Left ventricle myocardium superior (tissue), 1 donor: ENCODE results near the gene LHX2. TPM values are rescaled to one million over a fixed set of nuclear protein-coding genes. Genes with fewer than 3 reads are reported as not detected.

Experiments used
- ATAC-seq: fragments of 200-7000 bp; cut with Tn5 transposase; one replicate; pipeline ENCODE4 v1.9.1; 2020; ENCODE audit warnings: mild to moderate bottlenecking, moderate library complexity
- DNase-seq: peaks from one replicate; pipeline ENCODE4 v3.0.0-alpha.2; 2020
- intact Hi-C: fragments of 100-400 bp; cut with micrococcal nuclease; formaldehyde crosslinking; loops from one replicate; pipeline ENCODE4 v1.11.0; 2022
- total RNA-seq: library from RNA; stranded (reverse); fragmentation: NEBNext Ultra II Directional; extraction: Animal tissue kit (Norgen Biotek cat#: 25700); gene quantifications from one replicate; pipeline ENCODE4 v1.2.1, GENCODE V29; 2021
- donor health status: DM: no; HTN: yes; CAD: no; lungs with severe emphysema.

The LHX2 gene
- total RNA-seq, 1 donor from 2014 or later = not detected

DNA sequence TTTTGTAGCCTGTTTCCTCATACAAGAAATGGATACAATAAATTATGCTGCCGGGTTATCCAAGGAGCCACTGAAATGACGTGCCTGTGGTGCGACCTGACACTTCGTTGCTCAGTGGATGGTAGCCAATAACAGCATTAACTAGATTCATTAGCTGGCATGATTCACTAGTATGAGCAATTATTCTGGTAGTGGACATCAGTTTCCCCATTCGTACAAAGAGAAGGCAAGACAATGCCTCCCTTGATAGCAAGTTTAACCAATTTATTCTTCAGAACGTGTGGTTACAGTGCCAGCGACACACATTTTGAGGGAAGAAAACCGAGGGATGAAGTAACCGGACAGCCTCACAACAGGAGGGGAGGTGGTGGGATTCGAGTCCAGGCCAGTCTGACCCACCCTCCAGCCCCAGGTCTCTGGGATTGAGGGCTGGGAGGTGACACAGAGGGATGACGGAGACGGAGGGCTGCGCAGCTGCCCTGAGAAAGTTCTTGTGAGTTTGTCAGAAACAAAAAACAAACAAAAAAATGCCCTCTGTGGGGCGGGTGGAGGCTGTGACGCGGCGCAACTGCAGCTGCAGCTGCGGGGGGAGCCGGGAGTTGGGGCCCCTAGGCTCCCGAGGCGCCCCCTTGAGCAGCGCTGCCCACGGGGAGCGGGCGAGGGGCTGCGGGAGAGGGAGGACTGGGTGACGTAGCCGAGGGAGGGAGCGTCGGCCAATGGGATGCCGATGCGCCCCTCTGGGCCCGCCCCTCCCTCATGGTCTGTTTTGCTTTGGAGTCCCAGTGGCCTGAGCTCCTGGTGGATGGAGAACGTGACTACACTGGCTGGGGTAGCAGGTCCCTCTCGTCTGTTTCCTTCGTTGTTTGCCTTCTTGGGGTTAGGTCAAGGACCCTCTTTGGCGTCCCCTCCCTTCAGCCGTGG is 10.9 kb downstream of the LHX2 start:
- ATAC-seq (no peak), DNase-seq (no peak)
- intact Hi-C loops = no loop called here

DNA sequence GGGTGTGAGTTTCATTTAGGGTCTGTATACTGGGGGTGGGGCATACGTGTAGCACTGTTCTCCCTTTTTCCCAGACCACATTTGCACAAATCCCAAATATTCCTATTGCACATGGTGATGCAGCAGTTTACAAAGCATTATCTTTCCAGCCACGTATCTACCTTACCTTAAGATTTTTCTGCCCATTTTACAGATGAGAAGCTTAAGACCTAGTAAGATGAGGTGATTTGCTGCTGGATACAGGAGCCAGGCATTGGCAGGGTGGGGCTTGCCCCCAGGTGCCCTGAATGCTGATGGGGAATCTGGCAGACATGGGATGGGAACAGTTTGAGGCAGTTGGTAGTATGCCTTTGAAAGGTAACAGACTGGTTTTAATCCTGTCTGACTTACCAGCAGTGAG is 12.5 kb downstream of the LHX2 start:
- ATAC-seq = no peak
- intact Hi-C loops = no loop called here
- no peak for DNase-seq

DNA sequence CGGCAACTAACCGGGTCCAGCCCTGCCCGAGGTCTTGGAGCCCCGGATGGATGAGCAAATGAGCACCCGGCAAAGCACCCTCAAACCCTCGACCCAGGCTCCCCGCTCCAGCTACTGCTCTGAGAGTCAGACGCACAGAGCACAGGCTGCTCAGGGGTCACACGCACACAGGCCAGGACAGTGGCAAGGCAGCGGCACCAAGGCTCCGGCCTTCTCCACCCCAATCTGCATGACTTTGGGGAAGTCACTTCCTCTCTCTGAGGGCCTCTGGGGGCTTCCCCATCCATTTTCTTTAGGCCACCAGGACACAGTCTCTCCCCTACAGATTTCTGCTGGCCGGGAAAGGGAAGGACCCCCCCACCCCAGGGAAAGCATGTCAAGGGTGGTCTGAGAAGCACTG is 18.0 kb downstream of the LHX2 start:
- intact Hi-C loops = no loop called here
- DNase-seq = no peak

DNA sequence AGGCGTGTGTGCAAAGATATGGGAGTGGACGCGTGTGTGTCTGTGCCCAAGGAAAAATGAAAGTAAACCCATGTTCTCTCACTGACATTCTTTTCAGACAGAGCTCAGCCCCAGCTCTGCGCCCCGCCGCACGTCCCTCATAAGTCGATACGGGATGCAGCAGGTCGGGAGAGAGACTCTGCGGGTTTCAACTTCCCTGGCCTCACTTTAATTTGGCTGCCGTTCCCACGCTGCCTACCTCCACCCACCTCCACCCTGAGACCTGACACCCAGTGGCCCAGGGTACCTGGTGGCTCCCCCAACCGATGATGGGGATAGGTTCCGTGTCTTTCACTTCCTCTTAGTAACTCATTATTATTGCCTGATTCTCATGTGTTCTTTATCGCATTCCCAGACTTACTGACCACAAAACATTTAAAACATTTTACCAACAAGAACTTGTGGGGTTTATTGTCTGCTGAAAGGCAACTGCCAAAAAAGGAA is 19.4 kb downstream of the LHX2 start:
- ATAC-seq (no peak), DNase-seq (no peak)
- intact Hi-C loops = no loop called here

More for the DNA sequence above, 18.0 kb downstream of the LHX2 start:
- no peak for ATAC-seq

DNA sequence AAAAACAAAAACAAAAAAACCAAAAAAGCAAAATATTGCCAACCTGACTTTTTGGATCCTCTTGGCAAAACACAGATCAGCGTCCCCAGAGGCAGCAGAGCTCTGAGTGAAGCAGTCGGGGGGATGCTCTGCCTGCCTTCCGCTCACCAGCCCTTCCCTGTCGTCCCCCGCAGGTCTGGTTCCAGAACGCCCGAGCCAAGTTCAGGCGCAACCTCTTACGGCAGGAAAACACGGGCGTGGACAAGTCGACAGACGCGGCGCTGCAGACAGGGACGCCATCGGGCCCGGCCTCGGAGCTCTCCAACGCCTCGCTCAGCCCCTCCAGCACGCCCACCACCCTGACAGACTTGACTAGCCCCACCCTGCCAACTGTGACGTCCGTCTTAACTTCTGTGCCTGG is 20.7 kb downstream of the LHX2 start:
- DNase-seq = no peak
- no peak for ATAC-seq
- intact Hi-C loops = no loop called here

DNA sequence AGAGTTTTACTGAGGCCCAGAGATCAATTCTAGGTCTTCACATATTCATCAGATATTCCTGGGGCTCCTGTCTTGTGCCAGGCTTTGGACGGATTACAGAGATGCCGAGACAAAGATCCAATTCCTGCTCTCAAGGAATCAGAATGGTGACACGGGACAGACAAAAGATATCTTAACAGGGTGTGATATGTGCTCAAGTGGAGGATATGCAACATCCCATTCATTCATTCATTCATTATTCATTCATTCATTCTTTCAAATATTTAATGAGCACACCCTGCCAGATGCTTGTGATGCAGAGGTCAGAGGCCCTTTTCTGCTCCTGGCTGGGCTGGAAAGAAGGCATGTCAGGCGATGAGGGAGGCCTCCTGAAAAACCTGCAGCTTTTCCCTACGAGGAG is 21.8 kb downstream of the LHX2 start:
- intact Hi-C loops = no loop called here
- ATAC-seq (no peak), DNase-seq (no peak)

DNA sequence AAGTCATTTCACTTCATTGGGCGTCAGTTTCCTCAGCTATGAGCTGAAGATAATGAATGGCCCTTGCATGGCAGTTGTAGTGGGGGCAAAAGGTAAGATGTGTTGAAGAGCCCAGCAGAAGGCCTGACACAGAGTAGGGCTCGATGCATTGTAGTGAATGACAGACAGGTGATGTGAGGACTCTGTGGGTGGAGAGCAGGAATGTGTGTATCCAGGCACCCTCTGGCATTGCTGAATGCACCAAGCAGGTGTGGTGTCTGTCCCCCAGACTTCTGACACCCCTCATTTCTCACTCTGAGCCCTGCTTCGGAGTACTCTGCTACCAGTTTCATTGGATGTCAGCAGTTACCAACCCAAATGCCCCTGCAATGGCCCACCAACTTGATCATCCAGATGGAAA is 22.4 kb downstream of the LHX2 start:
- DNase-seq (no peak), ATAC-seq (no peak)
- intact Hi-C loops = no loop called here

DNA sequence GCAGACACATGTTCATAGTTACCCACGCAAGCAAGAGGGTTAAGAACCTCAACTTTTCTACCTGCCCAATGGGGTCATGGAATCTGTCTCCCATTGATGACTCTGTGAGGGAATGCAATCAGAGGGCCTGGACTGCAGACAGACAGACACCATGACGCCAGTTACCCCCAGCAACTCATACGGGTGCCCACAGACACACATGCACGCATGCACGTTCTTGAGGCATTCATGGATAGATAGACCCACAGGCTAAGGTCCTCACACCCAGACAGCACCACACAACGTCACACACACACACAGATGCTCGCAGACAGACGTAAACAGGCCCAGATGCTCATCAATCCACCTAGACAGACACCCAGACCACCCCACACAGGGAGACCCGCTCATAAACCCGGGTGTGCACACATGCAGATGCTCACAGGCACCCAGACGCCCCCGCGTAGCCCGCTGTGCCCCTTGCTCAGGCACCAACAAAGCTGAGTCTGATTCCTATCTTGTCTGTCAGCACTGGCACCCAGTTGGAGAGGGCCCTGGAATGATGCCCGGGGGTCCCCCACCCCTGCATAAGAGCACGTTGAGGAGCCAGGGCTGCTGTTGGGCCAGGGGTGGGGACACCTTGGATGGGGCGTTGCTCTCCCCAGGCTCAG is 23.6 kb downstream of the LHX2 start:
- DNase-seq (no peak), ATAC-seq (no peak)
- intact Hi-C loops = no loop called here

DNA sequence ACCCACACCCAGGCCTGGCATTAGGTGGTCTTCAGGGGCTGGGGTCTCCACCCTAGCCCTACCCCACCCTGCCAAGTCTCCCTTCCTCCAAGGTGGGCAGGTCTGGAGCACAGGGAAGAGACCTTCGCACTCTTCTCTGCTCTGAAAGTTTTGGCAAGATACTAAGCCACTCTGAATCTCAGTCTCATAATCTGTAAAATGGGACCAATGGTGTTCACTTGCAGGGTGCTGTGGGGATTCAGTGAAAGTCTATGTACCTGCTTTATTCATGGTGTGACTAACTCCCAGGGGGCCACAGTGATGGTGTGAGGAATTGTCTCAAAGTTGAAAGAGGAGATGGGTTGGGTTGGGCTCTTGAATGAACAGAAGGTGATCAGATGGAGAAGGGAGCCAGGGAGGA is 25.0 kb downstream of the LHX2 start:
- DNase-seq = no peak
- no peak for ATAC-seq
- intact Hi-C loops = no loop called here

DNA sequence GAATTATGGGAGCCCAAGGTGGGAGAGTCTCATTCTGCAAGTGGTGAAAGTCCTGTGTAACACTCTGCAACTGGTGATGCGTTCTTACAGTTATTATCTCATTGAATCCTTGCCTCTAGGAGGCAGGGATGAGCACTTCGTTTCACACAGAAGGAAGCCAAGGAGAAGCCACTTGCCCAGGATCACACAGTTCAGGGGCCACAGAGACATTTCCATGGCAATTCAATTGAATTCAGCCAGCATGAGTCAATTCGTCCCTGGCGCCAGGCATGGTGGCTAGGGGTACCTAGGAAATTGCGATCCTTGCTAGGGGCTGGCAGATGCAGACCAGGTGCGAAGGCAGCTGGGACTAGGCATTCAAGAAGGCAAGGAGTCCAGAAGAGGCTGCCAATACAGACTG is 26.2 kb downstream of the LHX2 start:
- intact Hi-C loops = no loop called here
- DNase-seq = no peak
- ATAC-seq = no peak

DNA sequence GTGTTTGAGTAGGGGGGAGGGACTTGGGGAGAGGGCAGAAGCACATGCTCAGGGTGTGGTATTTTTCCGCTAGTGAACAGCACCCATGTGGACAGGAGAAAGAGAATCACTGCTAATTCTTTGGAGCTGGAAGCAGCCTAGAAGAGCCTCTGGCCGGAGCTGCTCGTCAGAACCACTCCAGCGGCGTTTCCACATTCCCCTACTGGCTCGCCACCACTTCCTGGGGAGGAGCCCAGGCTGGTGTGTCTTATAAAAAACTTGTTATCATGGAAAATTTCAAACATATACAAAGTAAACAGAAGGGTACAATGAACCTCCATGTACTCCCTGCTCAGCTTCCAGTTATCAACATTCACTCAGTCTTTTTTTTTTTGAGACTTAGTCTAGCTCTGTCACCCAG is 26.7 kb downstream of the LHX2 start:
- ATAC-seq = no peak
- intact Hi-C loops = no loop called here
- no peak for DNase-seq

DNA sequence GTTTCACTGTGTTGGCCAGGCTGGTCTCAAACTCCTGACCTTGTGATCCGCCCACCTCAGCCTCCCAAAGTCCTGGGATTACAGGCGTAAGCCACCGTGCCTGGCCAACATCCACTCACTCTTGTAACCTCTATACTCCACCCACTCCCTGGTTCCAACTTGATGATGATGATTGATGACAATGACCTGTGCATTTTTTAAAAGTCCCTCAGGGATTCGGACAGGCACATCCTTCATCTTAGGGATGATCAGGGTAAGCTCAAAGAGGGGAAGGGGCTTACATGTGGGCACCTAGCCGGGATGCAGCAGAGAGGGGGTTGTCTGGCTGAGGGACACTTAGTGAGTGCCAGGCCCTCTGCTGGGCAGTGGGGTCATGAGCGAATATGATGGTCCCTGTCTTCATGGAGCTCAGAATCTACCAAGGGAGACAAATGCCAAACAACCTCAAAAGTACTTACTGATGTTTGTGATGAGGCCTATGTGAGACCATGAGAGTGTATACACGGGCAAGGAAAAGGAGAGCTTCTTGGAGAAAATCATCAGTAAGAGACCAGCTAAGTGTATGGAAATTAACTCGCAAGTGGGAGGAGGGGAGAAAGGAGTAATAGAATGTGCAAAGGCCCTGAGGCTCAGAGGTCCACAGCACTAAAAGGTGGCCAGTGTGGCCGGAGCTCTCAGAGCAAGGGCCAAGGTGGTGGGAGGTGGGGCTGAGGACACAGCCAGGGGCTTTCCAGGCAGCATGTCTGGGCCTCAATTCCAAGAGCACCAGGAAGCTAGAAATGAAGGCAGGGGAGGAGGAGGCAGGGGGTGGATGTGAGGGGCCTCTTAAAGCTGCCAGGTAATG is 27.4 kb downstream of the LHX2 start:
- ATAC-seq (no peak), DNase-seq (no peak)
- intact Hi-C loops = no loop called here

DNA sequence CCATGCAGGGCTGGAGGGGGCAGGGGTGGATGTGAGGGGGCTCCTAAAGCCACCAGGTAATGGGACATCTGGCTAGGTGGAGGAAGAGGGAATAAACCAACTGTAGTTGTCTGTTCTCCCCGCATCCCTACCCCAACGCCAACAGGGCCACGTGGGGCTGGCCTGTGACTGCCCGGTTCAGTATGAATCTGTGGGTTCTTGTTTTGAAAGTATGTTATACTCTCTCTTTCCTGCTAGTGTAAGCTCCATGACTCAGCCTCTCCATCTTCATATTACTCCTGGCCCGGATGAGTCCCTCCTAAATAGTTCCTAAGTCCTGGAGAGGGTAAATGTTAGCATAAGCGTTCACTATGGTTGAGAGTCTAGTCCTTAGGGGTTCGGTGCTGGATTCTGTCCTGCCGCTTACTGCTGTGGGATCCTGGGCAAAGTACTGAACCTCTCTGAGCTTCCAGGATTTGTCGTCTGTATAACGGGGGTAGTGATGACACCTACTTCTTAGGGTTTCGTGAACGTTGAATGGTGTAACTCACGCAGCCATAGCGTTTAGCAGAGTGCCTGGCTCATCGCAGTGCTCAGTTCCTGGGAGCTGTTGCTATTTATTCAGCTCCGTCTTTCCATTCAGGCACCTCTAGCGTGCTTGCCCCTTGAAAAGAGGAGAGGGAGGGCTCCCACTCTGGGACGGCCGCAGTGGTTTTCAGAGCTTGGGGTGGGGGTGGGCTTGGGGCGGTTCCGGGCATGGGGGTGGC is 28.8 kb downstream of the LHX2 start:
- DNase-seq = no peak
- intact Hi-C loops = loop anchor here (5.0 kb wide), 1 partner anchor 498 kb away; no protein-coding TSS in a partner anchor
- peak; percentile 9 for ATAC-seq

DNA sequence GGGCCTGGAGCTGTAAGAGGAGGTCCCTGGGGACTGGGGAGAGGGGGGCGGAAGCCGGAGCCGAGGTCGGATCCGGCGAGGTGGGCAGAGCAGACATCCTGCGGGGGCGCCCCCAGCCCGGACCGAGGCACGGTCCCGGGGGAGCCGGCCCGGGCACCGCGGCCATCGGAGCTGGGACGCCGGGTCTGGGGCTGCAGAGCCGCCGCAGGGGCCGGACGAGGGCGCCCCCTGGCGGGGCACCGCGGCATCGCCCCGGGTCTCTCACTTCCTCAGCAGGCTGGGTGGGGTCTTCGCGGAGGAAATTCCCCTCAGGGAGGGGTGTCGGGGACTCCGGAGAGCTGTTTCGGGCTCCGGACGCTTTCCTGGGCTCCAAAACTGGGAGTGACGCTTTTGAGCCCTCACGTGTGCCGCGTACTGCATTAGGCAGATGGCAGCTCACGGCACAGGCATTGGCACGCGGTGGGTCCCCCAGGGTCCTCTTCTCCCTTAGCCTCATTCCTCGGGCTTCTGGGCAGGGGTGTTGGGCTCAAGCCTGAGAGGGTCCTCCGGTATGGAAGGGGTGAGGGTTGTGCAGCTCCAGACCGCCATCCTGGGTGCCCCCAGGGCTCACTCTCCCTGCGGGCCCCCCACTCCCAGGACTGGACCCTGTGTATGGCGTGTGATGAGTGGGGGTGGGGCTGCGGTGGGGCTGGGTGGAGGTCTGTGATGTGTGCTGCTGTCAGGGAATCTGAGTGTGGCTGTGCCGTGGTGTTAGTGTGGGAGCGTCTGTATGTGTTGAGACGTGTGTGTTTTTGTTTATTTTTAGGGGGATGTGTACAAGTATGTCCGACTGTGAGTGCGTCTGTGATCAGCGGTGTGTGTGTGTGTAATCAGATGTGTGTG is 29.6 kb downstream of the LHX2 start:
- intact Hi-C loops = loop anchor here (5.0 kb wide), 1 partner anchor 499 kb away; no protein-coding TSS in a partner anchor
- DNase-seq (peak; percentile 80), ATAC-seq (peak; percentile 69)

DNA sequence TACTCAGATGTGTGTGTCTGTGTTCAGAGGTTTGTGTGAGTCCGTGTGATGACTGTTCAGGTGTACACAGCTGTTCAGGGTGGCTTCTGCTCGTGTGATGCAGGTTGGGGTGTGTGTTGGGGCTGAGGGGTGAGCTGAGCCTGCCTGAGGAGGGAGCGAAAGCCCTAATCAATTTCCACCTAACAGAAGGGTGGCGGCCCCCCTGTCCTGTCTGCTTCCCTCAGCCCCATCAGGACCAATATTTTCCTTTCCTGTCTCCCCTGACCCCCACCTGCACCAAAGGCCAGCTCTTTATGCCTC is 30.2 kb downstream of the LHX2 start:
- ATAC-seq (no peak), DNase-seq (no peak)
- intact Hi-C loops = loop anchor here (5.0 kb wide), 1 partner anchor 499 kb away; no protein-coding TSS in a partner anchor

DNA sequence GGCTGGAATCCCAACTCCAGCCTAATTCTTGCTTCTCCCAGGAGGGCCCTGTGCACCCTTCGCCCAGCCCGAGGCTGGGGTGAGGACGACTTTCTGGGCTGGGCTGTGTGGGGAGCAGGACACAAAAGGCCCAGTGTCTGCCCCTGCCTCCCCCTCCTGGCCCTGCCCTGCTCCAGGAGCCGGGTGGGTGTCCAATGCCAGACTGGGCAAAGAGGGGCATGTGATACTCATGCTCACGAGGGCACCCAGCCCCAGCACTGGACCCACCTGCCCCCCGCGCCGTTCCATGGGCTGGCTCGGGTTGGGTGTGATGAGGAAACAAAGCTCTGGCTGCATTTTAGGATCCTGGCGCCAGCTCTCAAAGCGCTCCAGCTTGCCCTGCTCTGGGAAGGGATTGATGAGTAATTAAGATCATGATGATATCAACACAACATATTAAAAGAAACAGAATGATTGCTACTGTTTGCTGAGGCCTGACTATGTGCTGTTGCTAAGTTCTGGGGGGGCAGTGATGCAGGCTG is 30.7 kb downstream of the LHX2 start:
- ATAC-seq (no peak), DNase-seq (no peak)
- intact Hi-C loops = loop anchor here (5.0 kb wide), 1 partner anchor 500 kb away; no protein-coding TSS in a partner anchor

DNA sequence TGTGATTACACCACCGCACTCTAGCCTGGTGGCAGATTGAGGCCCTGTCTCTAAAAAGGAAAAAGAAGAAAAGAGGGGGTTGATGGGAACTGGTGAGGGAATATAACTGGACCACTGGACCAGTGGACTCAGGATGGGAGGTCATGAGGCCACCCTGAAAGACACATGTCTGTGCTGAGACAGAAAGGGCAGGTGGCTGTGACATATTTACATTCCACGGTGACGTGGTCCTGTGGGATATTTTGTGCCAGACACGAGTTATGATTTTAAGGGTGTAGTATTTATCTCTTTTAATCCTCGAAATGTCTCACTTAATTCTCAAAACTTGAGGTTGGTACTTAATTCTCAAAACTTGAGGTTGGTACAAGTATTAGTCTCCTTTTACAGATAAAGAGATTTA is 32.9 kb downstream of the LHX2 start:
- intact Hi-C loops = loop anchor here (5.0 kb wide), 1 partner anchor 502 kb away; no protein-coding TSS in a partner anchor
- DNase-seq = no peak
- ATAC-seq = no peak
